HG02852 (cell line): ENCODE results near the gene TRAF4.
"Not testable (repeated sequence)": the region's sequence is repeated elsewhere in the genome, so short reads cannot be mapped to it uniquely, and the experiment has no call there.

ENCODE experiments used
- ATAC-seq: cut with Tn5 transposase; IDR thresholded peaks from one replicate; pipeline ENCODE4 v1.9.1; 2021; ENCODE audit warnings: mild to moderate bottlenecking, moderate library complexity; ENCODE audit not compliant: unreplicated experiment

TRAF4 gene

GRCh38 chr17:28765038-28765437 is 21.2 kb downstream of the TRAF4 start:
- ATAC-seq, result no peak

DNA sequence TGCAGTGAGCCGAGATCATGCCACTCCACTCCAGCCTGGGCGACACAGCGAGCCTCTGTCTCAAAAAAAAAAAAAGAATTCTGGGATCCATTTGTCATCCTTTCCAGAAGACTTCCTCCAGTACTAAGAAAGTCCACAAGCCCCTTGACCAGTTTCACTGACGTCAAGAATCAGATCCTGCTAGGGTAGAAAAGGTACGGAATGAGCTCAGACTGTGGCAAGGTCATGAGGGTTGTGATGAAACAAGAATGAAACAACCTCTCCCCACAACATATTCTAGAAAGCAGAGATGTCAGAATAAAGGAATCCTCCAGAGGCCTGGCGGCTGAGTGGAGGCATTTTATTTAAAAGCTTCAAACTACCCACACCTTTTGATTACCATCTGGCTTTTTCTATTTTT is 29.9 kb downstream of the TRAF4 start:
- no peak for ATAC-seq

DNA sequence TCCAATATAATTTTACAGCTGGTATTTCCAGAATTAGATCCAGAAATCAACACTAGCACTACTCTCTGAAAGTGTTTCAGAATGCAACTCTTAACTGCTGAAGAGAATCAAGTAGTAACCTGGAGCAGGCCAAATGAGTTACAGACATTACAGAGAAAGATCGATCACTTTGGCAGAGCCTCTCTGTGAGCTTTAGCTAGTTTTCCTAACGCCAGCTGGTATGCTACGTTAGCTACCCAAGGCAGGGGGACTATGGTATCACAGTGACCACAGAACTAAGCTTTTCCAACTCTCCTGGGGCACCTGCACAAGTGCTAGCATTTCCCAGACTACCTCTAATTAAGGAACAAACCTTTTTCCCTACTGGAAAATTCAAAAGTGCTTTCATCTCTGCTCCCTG is 30.4 kb downstream of the TRAF4 start:
- no peak for ATAC-seq

DNA sequence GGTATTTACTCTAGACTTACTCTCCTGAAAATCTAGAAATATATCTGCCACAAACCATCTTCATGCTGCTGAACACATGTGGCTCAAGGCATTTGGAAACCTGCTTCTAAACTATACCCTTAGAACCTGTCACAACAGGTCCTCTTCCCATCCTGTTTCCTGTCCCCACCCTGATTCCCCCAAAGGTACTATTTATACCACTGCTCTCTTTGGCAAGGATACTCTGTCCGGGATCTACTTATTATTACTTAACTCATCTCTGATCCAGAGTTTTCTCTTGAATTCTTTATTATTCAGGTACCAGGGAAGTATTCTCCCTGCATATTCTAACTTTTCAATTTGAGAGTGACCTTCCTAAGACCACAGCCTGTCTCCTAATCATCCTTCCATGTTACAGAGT is 33.4 kb downstream of the TRAF4 start:
- no peak for ATAC-seq

- not testable (repeated sequence) for ATAC-seq
Observed at GRCh38 chr17:28779601-28780000, 35.8 kb downstream of the TRAF4 start.

GRCh38 chr17:28783161-28783560 is 39.4 kb downstream of the TRAF4 start:
- no peak for ATAC-seq

DNA sequence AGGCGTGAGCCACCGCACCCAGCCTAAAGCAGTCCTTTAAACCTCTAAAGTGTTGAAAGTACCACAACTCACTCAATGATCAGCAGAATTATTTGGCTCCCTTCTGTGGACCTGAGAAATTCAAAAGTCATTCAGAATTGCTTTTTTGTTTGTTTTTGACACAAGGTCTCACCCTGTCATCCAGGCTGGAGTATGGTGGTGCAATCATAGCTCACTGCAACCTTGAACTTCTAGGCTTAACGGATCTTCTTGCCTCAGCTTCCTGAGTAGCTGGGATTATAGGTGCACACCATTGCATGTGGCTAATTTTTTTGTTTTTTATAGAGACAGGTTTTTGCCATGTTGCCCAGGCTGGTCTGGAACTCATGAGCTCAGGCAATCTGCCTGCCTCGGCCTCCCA is 44.3 kb downstream of the TRAF4 start:
- ATAC-seq, result no peak

GRCh38 chr17:28792877-28793661 is 49.3 kb downstream of the TRAF4 start:
- ATAC-seq, result no peak

GRCh38 chr17:28794846-28795441 is 51.1 kb downstream of the TRAF4 start:
- not testable (repeated sequence) for ATAC-seq

DNA sequence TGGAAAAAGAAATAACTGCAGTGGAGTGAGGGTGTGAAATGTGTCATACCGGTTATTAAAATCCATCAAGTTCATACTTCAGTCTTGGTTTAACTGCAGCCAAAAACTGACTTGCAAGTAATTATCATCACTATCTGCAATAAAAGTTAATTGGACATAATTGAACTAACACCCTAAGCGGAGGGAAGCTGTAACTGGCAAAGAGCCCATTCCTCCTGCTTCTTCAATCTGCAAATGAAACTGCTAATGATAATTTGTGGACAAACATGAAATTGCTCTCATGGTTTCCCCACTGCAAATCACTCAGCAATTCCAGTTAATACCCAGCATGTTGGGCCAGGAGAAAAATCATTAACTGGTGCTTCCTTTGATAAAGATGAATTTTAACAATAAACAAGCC is 52.3 kb downstream of the TRAF4 start:
- ATAC-seq, result no peak
